CD4-positive, alpha-beta T cell treated with Interferon gamma for 1 hour (primary cell): ENCODE measurements around the gene CDA.

Experiments used
- DNase-seq: peaks from one replicate; pipeline ENCODE4 v3.0.0-alpha.2; 2020

CDA gene

DNA sequence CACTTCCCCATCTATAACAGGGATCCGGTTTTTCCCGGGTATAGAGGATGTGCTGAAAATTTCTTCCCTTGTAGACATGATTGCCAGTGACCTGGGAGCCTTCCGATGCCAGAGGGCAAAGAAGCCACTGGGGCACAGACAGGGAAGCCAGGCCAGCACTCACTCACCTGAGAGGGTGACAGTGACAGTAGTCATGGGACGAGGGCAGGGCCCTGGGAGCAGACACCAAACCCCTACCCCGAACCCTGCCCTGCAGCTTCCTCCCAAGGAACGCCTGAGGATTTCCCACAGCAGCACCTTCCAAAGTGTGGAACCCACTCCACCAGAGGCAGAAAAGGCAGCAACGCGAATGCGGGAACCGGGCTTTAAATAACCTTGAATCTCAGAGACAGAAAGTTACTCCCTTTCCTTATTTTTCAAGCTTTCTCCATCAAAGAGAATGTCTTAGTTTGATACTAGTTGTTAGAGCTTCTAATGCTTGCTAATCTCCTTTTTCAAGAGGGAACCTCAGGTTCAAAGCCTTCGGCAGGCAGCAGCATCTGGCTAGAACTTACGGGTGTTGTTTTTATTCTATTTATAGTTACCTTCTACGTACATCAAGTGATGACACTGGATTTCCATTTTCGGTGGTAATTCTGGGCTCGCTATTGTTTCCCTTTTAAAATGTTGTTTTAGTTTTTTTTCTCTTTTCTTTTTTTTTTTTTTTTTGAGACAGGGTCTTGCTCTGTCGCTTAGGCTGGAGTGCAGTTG, 69.4 kb downstream of the CDA start:
- no peak for DNase-seq

DNA sequence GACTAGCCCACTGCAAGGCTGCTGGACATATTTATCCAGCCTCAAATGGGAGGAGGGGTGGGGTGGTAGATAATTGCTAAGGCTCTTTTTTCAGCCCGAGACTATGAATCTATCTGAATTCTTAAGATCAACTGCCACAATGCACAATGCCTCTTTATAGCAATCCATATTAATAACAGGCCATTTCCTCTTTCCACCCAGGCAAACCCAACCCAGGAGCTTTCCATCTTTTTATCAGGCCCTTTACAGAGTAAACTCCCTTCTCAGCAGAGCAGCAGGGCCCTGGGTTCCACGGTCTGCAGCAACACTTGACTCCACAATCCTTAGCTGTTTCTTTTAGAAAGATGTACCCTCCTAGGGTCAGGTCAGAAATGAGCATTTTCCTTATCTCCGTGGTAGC, 71.5 kb downstream of the CDA start:
- no peak for DNase-seq

DNA sequence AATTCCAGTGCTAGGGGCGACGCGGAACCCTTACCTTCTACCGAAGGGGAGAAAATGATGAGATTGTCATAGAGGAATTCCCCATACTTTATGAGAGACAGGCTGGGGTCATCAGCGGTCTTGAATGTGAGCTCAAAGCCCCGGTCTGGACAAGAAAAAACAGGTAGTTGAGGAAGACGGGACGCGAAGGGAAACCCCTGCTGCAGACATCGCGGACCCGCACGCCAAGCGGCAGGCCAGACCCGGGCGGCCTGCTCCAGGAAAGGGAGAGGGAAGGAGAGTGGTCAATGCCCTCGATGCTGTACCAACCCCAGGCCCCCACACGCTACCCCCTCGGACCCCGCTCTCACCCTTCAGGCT, 71.9 kb downstream of the CDA start:
- no peak for DNase-seq

DNA sequence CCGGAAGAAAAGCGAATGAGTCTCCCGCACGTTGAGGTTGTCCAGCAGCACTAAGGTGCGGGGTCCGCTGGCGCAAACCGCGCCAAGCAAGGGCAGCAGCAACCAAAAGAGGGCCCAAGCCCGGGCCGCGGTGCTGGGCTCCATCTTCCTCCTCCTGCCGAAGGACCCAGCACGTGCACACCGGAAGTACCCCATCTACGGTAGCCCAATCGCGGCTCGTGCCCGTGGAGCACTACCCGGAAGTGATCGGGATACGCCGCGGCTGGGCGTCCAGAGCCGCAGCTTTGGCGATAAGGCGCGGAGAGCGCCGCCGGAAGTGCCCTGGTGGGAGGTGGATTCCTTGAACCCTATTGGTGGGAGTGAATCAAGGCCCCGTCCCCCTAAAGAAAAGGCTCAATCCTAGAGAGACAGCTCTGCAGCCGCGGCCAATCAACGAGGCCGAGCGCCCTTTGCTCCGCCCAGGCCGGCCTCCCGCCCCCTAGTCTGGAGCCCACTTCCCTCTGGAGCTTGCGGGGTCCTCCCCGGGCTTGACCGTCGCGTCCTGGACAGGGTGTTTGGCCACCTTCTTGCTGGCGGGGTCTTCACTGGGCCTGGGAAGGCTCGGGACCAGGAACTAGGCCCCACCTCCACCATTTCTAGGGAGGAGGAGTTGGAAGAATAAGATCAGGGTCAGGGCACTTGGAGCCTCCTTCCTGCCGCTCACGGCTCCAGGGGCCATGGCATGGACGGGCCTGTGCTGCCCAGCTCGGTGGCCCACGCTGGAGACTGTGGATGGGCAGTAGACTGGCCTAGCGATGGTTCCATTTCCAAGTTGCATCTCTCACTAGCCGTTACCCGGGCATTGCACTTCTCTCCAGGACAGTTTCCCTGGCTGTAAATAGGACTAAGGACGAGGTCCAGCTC, 72.6 kb downstream of the CDA start, which contains the start of gene DDOST:
Gene DDOST, minus strand, starts transcription at position 163 of the 903 bp plus-strand sequence. Its CDS starts 19 bp downstream, at position 144.
- DNase-seq = peak; percentile 95

DNA sequence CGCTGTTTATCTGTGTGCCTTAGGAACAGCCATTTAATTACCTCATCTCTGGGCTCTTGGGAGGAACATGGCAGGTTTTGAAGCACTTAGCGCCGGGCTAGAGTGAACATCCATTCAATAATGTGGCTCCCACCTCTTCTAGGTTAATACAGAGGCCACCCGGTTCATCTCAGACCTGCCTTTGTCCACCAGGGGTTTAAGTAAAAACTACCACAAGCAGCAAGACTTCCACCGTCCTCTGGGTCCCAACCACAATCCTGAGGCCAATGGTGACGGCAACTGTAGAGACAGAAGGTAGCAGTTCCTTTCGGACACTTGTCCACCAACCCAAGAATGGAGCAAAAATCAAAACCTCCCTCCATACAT, 73.2 kb downstream of the CDA start:
- no peak for DNase-seq

DNA sequence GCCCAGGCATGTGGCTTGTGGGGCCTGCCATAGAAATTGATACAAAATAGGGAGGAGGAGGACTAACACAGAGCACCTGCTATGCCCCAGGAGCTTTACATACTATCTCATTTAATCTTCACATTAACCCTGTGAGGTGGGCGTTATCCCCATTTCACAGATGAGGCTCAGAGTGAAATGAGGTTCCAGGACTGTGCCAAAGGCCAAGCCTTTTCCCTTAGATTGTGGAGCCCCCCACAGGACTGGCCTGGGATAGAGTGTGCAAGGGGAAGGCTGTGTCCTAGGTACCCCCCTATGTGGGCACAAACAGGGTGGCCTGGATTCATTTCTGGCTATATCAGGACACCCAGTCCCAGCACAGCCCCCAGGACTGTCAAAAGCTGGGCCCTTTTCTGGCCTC, 74.5 kb downstream of the CDA start:
- no peak for DNase-seq

DNA sequence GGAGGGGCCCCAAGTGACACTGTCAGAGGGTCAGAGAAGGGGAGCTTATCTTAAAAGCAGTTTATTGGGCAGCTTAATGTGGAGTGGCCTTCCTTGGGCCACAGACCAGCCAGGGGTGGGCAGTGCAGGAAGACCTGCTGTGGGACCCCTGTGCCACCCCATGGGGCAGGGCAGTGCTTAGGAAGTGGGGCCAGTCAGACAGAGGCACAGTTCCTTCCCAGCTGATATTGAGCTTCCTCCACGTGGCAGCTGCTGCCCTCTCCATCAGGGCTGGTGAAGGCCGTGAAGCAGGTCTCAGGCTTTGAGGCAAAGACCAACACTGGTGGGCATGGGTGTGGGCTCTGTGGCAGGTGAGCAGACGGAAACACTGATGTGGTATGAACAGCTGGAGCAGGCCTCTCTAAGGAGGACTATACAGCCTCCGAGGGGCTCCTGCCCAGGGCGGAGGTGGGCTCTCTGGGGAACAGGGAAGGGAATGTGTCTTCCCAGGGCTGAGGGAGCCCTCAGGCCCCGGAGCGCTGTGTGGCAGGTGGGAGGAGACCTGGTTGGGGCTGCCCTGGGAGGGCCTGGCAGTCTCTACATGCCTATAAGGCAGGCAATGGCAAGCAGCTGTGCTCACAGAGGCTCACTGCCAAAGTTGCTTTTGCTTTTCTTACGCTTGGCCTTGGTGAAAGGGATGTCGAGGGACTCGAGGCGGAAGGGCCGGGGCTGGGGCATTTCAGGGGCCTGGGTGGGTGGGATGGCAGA, 75.2 kb downstream of the CDA start:
- DNase-seq = no peak

DNA sequence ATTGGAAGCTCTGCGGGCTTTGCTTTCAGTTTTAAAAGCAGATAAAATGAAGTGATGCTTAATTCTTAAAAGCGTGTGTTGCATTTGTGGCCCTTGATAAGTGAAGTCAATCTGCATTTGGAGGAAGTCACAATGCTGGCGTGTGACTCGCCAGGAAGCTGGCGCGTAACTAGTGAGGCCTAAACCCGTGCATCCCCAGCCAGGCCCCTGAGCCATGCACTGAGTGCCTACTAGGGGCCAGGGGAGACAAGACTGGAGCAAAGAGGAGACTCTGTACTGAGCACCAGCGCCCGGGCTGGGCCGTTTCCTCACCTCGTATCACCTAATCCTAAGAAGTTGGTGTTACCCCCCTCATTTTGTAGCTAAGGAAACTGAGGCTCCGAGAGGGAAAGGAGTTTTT, 76.8 kb downstream of the CDA start:
- DNase-seq = no peak

- DNase-seq = no peak
Measured at GRCh38 chr1:20666146-20666545, 77.2 kb downstream of the CDA start.

DNA sequence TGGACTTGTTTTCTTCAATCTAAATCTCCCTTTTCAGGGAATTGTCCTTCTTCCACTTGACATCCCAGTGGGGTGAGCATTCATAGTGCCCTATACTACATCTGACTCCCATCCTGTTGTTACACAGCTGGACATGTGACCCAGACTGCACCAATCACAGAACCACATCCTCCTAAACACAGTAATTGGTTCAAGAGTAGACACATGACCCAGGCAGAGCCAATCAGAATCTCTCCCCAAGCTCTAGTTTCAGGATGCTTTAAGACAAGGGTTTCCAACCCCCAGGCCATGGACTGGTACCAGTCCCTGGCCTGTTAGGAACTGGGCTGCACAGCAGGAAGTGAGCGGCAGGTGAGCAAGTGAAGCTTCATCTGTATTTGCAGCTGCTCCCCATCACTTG, 77.9 kb downstream of the CDA start:
- no peak for DNase-seq
